ENCODE measurements around the gene MEGF8.

DNA sequence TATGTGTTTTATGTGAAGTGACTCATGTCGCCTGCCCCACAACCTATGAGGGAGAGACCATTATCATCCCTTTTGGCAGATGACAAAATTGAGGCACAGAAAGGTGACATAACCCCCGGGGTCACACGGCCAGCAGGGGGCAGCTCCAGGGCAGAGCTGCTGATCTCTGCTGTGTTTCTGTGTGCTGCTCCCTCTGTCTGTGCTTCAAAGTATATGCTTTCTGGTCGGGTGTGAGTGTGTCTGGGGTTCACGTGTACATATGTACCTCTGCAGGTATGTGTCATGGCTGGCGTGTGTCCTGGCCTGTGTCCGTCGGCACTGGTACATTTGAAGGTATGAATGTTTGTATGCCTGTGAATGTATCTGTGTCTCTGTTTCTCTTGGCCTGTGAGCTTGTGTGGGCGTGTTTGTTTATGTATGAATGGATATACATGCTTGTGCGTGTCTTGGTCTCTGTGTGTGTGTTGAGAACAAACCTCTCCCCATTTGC, 94.7 kb downstream of the MEGF8 start:
- no peak for TF ChIP-seq CREB1 (IDR thresholded peaks at IDR 0.05; ENCODE audit: low read depth)
- TF ChIP-seq EP300 (IDR thresholded peaks at IDR 0.05; ENCODE audit: borderline replicate concordance): no peak
- TF ChIP-seq, protein P1, sequence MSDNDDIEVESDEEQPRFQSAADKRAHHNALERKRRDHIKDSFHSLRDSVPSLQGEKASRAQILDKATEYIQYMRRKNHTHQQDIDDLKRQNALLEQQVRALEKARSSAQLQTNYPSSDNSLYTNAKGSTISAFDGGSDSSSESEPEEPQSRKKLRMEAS (IDR thresholded peaks at IDR 0.05): no peak
- no peak for TF ChIP-seq TAF1 (IDR thresholded peaks at IDR 0.05; ENCODE audit: low read depth)
- TF ChIP-seq, protein P2, sequence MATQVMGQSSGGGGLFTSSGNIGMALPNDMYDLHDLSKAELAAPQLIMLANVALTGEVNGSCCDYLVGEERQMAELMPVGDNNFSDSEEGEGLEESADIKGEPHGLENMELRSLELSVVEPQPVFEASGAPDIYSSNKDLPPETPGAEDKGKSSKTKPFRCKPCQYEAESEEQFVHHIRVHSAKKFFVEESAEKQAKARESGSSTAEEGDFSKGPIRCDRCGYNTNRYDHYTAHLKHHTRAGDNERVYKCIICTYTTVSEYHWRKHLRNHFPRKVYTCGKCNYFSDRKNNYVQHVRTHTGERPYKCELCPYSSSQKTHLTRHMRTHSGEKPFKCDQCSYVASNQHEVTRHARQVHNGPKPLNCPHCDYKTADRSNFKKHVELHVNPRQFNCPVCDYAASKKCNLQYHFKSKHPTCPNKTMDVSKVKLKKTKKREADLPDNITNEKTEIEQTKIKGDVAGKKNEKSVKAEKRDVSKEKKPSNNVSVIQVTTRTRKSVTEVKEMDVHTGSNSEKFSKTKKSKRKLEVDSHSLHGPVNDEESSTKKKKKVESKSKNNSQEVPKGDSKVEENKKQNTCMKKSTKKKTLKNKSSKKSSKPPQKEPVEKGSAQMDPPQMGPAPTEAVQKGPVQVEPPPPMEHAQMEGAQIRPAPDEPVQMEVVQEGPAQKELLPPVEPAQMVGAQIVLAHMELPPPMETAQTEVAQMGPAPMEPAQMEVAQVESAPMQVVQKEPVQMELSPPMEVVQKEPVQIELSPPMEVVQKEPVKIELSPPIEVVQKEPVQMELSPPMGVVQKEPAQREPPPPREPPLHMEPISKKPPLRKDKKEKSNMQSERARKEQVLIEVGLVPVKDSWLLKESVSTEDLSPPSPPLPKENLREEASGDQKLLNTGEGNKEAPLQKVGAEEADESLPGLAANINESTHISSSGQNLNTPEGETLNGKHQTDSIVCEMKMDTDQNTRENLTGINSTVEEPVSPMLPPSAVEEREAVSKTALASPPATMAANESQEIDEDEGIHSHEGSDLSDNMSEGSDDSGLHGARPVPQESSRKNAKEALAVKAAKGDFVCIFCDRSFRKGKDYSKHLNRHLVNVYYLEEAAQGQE (IDR thresholded peaks at IDR 0.05; ENCODE audit: low read depth): no peak
- TF ChIP-seq YY1 (IDR thresholded peaks at IDR 0.05; ENCODE audit: low read depth): no peak

Data from Ishikawa (cell line).